K562 (cell line): Measurements from ENCODE around the gene RNF19B. TPM values are rescaled to one million over a fixed set of nuclear protein-coding genes. Genes with fewer than 3 reads are reported as not detected.

Experiments
- ARID1B ChIP-seq: fragments of 450-650 bp; IDR thresholded peaks from 2 replicates; pipeline ENCODE4 v1.6.1; 2016; ENCODE audit warnings: antibody characterized with exemption, mild to moderate bottlenecking, inconsistent platforms
- DNMT1 ChIP-seq: fragments of 450-650 bp; IDR thresholded peaks from 2 replicates; pipeline ENCODE4 v1.6.1; 2016; ENCODE audit warnings: antibody characterized with exemption, mild to moderate bottlenecking
- DPF2 ChIP-seq: fragments of 450-650 bp; IDR thresholded peaks from 2 replicates; pipeline ENCODE4 v1.6.1; 2016
- E2F3 ChIP-seq: fragments of 250-450 bp; sonication (Bioruptor Pico); IDR thresholded peaks from 2 replicates; pipeline ENCODE4 v1.4.0; 2020; ENCODE audit warnings: mild to moderate bottlenecking
- ELF2 ChIP-seq: fragments of 250-450 bp; sonication (Bioruptor Pico); IDR thresholded peaks from 2 replicates; pipeline ENCODE4 v1.5.0; 2021; ENCODE audit warnings: mild to moderate bottlenecking
- ETV1 ChIP-seq: fragments of 450-650 bp; conservative IDR thresholded peaks from 2 replicates; pipeline ENCODE4 v1.6.1; 2016; ENCODE audit warnings: missing genetic modification characterization, control low read depth, low read depth, missing compliant biosample characterization
- FOSL1 ChIP-seq: fragments of 200-800 bp; sonication (Bioruptor generic); conservative IDR thresholded peaks from 2 replicates; pipeline ENCODE4 v1.6.1; 2016; ENCODE audit warnings: missing genetic modification characterization, missing compliant biosample characterization
- FOXJ2 ChIP-seq: fragments of 200-800 bp; sonication (Bioruptor generic); IDR thresholded peaks from 2 replicates; pipeline ENCODE4 v1.6.1; 2016; ENCODE audit warnings: missing genetic modification characterization, missing compliant biosample characterization
- GABPB2 ChIP-seq: fragments of 250-450 bp; sonication (Bioruptor Pico); conservative IDR thresholded peaks from 2 replicates; pipeline ENCODE4 v1.5.1; 2021; ENCODE audit warnings: mild to moderate bottlenecking
- KDM2B ChIP-seq: fragments of 250-450 bp; sonication (Bioruptor Pico); IDR thresholded peaks from 2 replicates; pipeline ENCODE4 v1.8.0; 2021; ENCODE audit warnings: mild to moderate bottlenecking, moderate library complexity
- NFRKB ChIP-seq: fragments of 450-650 bp; IDR thresholded peaks from 2 replicates; pipeline ENCODE4 v1.6.1; 2016; ENCODE audit warnings: low read depth
- POLR2H ChIP-seq: IDR thresholded peaks from 2 replicates; pipeline ENCODE4 v1.6.1; 2016; ENCODE audit warnings: missing genetic modification characterization, low read depth, mild to moderate bottlenecking, control low read depth, missing compliant biosample characterization, moderate library complexity
- RAD51 ChIP-seq: fragments of 450-650 bp; IDR thresholded peaks from 2 replicates; pipeline ENCODE4 v1.7.1; 2016; ENCODE audit warnings: low read depth, mild to moderate bottlenecking, borderline replicate concordance
- SMAD3 ChIP-seq: fragments of 450-650 bp; formaldehyde crosslinking; conservative IDR thresholded peaks from 2 replicates; pipeline ENCODE4 v1.4.0; 2020; ENCODE audit warnings: mild to moderate bottlenecking
- SPI1 ChIP-seq: IDR thresholded peaks from 2 replicates; pipeline ENCODE4 v1.6.1; 2011; ENCODE audit warnings: low read depth, low read length, control low read depth, borderline replicate concordance
- SRSF7 ChIP-seq: fragments of 200-400 bp; formaldehyde crosslinking; optimal IDR thresholded peaks from 2 replicates; pipeline ENCODE3; 2017; ENCODE audit warnings: mild to moderate bottlenecking, low read depth, low read length
- ZNF146 ChIP-seq: IDR thresholded peaks from one replicate; pipeline ENCODE4 v1.6.1; 2018; ENCODE audit warnings: missing compliant biosample characterization; ENCODE audit not compliant: unreplicated experiment
- ZNF589 ChIP-seq: fragments of 200-800 bp; sonication (Bioruptor generic); IDR thresholded peaks from 2 replicates; pipeline ENCODE4 v1.6.1; 2016; ENCODE audit warnings: low read depth, missing genetic modification characterization, missing compliant biosample characterization
- ZNF644 ChIP-seq: fragments of 200-800 bp; sonication (Bioruptor generic); IDR thresholded peaks from 2 replicates; pipeline ENCODE4 v1.6.1; 2016; ENCODE audit warnings: low read depth, missing genetic modification characterization, missing compliant biosample characterization
- ZNF76 ChIP-seq: fragments of 250-450 bp; sonication (Bioruptor Pico); IDR thresholded peaks from 2 replicates; pipeline ENCODE4 v1.4.0; 2020; ENCODE audit warnings: mild to moderate bottlenecking, moderate library complexity, borderline replicate concordance
- polyA plus RNA-seq, 8 experiments: library from polyadenylated mRNA; depleted of rRNA in 4 of 8; stranded (reverse) in 5 of 8; unstranded in 3 of 8; fragments of >200 nt; fragmentation: Nextera tagmentation in 2 of 8; fragmentation: Illumina TruSeq in 1 of 8; extraction: Ambion mirVana in 2 of 8; extraction: Trizol in 1 of 8; gene quantifications; 2 replicates each; pipeline versions ENCODE4 v1.2.1 to v1.2.3, GENCODE V29; 2011 to 2014; ENCODE audit warnings: inconsistent platforms in 1 of 8, missing spikeins in 1 of 8
- total RNA-seq, 7 experiments: library from RNA; depleted of rRNA in 6 of 7; stranded (reverse); fragments of >200 nt in 6 of 7; fragmentation: Illumina TruSeq in 2 of 7; extraction: Trizol in 2 of 7; gene quantifications; 2 replicates each; pipeline versions ENCODE4 v1.2.1 to v1.2.3, GENCODE V29; 2011 to 2021; ENCODE audit warnings: low replicate concordance in 1 of 7
- TF ChIP-seq, protein P1 (sequence below): fragments of 250-450 bp; sonication (Bioruptor Pico); IDR thresholded peaks from 2 replicates; pipeline ENCODE4 v1.4.0; 2020; ENCODE audit warnings: mild to moderate bottlenecking, moderate library complexity
- TF ChIP-seq, protein P2 (sequence below): fragments of 450-650 bp; IDR thresholded peaks from 2 replicates; pipeline ENCODE4 v1.6.1; 2017; ENCODE audit warnings: antibody characterized with exemption, mild to moderate bottlenecking
- TF ChIP-seq, protein P3 (sequence below): sonication (generic); formaldehyde crosslinking; IDR thresholded peaks from 2 replicates; pipeline ENCODE4 v1.8.0; 2022; ENCODE audit warnings: missing genetic modification reagents, mild to moderate bottlenecking, moderate library complexity, borderline replicate concordance

RNF19B gene
- total and polyA plus RNA-seq, 9 of the 15 experiments (the other 6 are each of a cell fraction or from before 2014, with no cell fraction given): 2.6 to 14.9 (median 10.1) TPM

DNA sequence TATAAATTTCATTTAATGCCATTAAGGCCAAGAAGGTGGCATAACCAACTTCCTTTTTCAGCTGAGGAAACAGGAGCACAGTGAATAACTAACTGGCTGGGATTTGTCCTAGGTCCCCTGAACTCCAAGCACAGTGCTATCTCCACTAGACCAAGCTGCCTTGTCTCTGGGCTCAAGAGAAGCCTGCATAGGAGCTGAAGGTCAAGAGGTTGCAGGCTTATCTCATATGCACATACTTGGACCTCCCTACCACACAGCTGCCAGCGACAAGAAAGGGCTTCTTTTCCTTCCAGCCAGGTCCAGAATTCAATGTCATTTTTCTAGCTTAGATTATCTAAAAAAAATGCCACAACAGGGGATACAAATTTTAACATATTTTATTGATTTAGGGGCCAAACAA, 45.0 kb upstream of the RNF19B start (continued):
- TF ChIP-seq POLR2H (tag): no peak
- TF ChIP-seq ZNF76 (CRISPR knock-in tag): no peak
- TF ChIP-seq ETV1 (tag): no peak
- no peak for TF ChIP-seq SPI1
- TF ChIP-seq DPF2: peak; percentile 95
- no peak for TF ChIP-seq E2F3 (CRISPR knock-in tag)
- peak; percentile 33; the same call in 1 of the 2 replicates for TF ChIP-seq RAD51
- no peak for TF ChIP-seq NFRKB
- TF ChIP-seq FOSL1: peak; percentile 45; the same call in 1 of the 2 replicates
- 0 out of 2 replicates have a peak, but pooled peaks have one; percentile 18 for TF ChIP-seq FOXJ2 (tag)
- TF ChIP-seq ARID1B: peak; percentile 96
- 0 out of 2 replicates have a peak, but pooled peaks have one; percentile 68 for TF ChIP-seq SMAD3
- no peak for TF ChIP-seq ZNF146 (CRISPR knock-in tag)
- TF ChIP-seq, protein P1, sequence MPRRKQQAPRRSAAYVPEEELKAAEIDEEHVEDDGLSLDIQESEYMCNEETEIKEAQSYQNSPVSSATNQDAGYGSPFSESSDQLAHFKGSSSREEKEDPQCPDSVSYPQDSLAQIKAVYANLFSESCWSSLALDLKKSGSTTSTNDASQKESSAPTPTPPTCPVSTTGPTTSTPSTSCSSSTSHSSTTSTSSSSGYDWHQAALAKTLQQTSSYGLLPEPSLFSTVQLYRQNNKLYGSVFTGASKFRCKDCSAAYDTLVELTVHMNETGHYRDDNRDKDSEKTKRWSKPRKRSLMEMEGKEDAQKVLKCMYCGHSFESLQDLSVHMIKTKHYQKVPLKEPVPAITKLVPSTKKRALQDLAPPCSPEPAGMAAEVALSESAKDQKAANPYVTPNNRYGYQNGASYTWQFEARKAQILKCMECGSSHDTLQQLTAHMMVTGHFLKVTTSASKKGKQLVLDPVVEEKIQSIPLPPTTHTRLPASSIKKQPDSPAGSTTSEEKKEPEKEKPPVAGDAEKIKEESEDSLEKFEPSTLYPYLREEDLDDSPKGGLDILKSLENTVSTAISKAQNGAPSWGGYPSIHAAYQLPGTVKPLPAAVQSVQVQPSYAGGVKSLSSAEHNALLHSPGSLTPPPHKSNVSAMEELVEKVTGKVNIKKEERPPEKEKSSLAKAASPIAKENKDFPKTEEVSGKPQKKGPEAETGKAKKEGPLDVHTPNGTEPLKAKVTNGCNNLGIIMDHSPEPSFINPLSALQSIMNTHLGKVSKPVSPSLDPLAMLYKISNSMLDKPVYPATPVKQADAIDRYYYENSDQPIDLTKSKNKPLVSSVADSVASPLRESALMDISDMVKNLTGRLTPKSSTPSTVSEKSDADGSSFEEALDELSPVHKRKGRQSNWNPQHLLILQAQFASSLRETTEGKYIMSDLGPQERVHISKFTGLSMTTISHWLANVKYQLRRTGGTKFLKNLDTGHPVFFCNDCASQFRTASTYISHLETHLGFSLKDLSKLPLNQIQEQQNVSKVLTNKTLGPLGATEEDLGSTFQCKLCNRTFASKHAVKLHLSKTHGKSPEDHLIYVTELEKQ (CRISPR knock-in tag): no peak
- peak; percentile 91 for TF ChIP-seq ZNF589 (CRISPR knock-in tag)
- no peak for TF ChIP-seq KDM2B (CRISPR knock-in tag)
- TF ChIP-seq, protein P2, sequence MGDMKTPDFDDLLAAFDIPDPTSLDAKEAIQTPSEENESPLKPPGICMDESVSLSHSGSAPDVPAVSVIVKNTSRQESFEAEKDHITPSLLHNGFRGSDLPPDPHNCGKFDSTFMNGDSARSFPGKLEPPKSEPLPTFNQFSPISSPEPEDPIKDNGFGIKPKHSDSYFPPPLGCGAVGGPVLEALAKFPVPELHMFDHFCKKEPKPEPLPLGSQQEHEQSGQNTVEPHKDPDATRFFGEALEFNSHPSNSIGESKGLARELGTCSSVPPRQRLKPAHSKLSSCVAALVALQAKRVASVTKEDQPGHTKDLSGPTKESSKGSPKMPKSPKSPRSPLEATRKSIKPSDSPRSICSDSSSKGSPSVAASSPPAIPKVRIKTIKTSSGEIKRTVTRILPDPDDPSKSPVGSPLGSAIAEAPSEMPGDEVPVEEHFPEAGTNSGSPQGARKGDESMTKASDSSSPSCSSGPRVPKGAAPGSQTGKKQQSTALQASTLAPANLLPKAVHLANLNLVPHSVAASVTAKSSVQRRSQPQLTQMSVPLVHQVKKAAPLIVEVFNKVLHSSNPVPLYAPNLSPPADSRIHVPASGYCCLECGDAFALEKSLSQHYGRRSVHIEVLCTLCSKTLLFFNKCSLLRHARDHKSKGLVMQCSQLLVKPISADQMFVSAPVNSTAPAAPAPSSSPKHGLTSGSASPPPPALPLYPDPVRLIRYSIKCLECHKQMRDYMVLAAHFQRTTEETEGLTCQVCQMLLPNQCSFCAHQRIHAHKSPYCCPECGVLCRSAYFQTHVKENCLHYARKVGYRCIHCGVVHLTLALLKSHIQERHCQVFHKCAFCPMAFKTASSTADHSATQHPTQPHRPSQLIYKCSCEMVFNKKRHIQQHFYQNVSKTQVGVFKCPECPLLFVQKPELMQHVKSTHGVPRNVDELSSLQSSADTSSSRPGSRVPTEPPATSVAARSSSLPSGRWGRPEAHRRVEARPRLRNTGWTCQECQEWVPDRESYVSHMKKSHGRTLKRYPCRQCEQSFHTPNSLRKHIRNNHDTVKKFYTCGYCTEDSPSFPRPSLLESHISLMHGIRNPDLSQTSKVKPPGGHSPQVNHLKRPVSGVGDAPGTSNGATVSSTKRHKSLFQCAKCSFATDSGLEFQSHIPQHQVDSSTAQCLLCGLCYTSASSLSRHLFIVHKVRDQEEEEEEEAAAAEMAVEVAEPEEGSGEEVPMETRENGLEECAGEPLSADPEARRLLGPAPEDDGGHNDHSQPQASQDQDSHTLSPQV: 0 out of 2 replicates have a peak, but pooled peaks have one; percentile 33
- TF ChIP-seq DNMT1: no peak
- peak; percentile 58; the same call in 1 of the 2 replicates for TF ChIP-seq ZNF644 (tag)
- TF ChIP-seq, protein P3, sequence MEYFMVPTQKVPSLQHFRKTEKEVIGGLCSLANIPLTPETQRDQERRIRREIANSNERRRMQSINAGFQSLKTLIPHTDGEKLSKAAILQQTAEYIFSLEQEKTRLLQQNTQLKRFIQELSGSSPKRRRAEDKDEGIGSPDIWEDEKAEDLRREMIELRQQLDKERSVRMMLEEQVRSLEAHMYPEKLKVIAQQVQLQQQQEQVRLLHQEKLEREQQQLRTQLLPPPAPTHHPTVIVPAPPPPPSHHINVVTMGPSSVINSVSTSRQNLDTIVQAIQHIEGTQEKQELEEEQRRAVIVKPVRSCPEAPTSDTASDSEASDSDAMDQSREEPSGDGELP (CRISPR knock-in tag): peak; percentile 84
- TF ChIP-seq SRSF7: no peak
- no peak for TF ChIP-seq ELF2 (CRISPR knock-in tag)
- no peak for TF ChIP-seq GABPB2 (CRISPR knock-in tag)
